Measurements from ENCODE around the gene HIVEP2. TPM values are rescaled to one million over a fixed set of nuclear protein-coding genes. Genes with fewer than 3 reads are reported as not detected.

Gene HIVEP2
- total RNA-seq, 1 experiment from 2014 or later = 4.2 TPM

GRCh38 chr6:142845143-142845571 is 99.8 kb downstream of the HIVEP2 start:
- no peak overlapping the region for H4K91ac ChIP-seq (ENCODE audit: insufficient read length, low read depth, low read length)
- H3T11ph ChIP-seq (ENCODE audit: low read length) = no peak overlapping the region
- Mint-ChIP-seq H3K27ac (peak overlapping the region in 1 of 3 experiments; percentile 2; a peak in 1 of 7 replicates), H3K9me3 (no peaks in the 10 kb centered on the region), H3K27me3 (ENCODE audit: low read depth) (no peaks in the 10 kb centered on the region), H3K4me3 (no peak overlapping the region), H3K36me3 (ENCODE audit: insufficient read depth in 1 of 3, low read depth in 3 of 3) (no peaks in the 10 kb centered on the region), H3K4me1 (peaks cover 52 to 57% of the 10 kb centered on the region in 2 experiments)
- no peak overlapping the region for H2BK15ac ChIP-seq (ENCODE audit: low read depth, low read length)
- no peak overlapping the region for H4K5ac ChIP-seq (ENCODE audit: insufficient read length, low read depth, low read length)
- no peaks in the 10 kb centered on the region for H3K79me2 ChIP-seq (ENCODE audit: insufficient read depth, low read length)
- no peak overlapping the region for H3K27ac ChIP-seq (ENCODE audit: insufficient read length, low read depth, low read length)
- WGBS (ENCODE audit: extremely low coverage, insufficient read length, low lambda C conversion rate) = no CpG with 5 or more reads among the region's 2 CpGs
- H3K4me1 ChIP-seq (ENCODE audit: insufficient read depth, low read length) = peaks cover 6% of the 10 kb centered on the region; the same call in 1 of the 2 replicates
- peaks cover 2% of the 10 kb centered on the region for H3K79me1 ChIP-seq (ENCODE audit: insufficient read depth, low read depth, low read length, poor library complexity, severe bottlenecking)
- H3K27me3 ChIP-seq (ENCODE audit: insufficient read depth, low read length) = no peaks in the 10 kb centered on the region
- no peak overlapping the region for H3K9ac ChIP-seq (ENCODE audit: extremely low read depth, insufficient read length, low read length)
- no peak overlapping the region for H3K23ac ChIP-seq (ENCODE audit: insufficient read length, low read depth, low read length)
- H4K20me1 ChIP-seq (ENCODE audit: control insufficient read depth, insufficient read depth, insufficient read length) = no peaks in the 10 kb centered on the region
- no peaks in the 10 kb centered on the region for H3K23me2 ChIP-seq (ENCODE audit: insufficient read length, low read depth, low read length, poor library complexity, severe bottlenecking)
- DNase-seq = no peak
- H2BK5ac ChIP-seq (ENCODE audit: insufficient read length, low read length) = no peak overlapping the region
- no peaks in the 10 kb centered on the region for H3K9me3 ChIP-seq (ENCODE audit: control insufficient read depth, low read depth, low read length)
- no peak overlapping the region for H4K8ac ChIP-seq (replicated peaks; ENCODE audit: insufficient read length, low read depth, low read length)
- TF ChIP-seq CTCF (conservative IDR thresholded peaks at IDR 0.05) = no peak
- no peak overlapping the region for H2BK12ac ChIP-seq (ENCODE audit: insufficient read length, low read depth, low read length)
- H2BK20ac ChIP-seq (ENCODE audit: low read depth, low read length, poor library complexity, severe bottlenecking) = no peak overlapping the region
- H3K14ac ChIP-seq (ENCODE audit: insufficient read depth, low read length) = no peak overlapping the region
- H2AK5ac ChIP-seq (ENCODE audit: insufficient read length, low read length) = no peak overlapping the region
- H2AFZ ChIP-seq (ENCODE audit: low read length) = no peak overlapping the region
- H3K56ac ChIP-seq (ENCODE audit: insufficient read length, low read depth, low read length) = no peak overlapping the region
- H3K18ac ChIP-seq (ENCODE audit: insufficient read length, low read depth, low read length) = no peak overlapping the region
- no peak overlapping the region for H3K4me2 ChIP-seq (ENCODE audit: insufficient read depth, insufficient read length, low read length)
- H2BK120ac ChIP-seq (ENCODE audit: low read depth, low read length, poor library complexity, severe bottlenecking) = no peak overlapping the region
- H3K4ac ChIP-seq (ENCODE audit: low read depth, low read length) = no peak overlapping the region
